HFF-Myc (cell line): ENCODE results near the gene SCNN1A.

Experiments used
- DNase-seq: peaks from one replicate; pipeline ENCODE4 v3.0.0-alpha.2; 2011; ENCODE audit warnings: low read depth; ENCODE audit errors: extremely low read depth
- H3K4me3 ChIP-seq: replicated peaks from 2 replicates; pipeline ENCODE4 v1.5.1; 2011; ENCODE audit warnings: low read depth, mild to moderate bottlenecking, control low read depth, low read length
- CTCF ChIP-seq: IDR thresholded peaks from 2 replicates; pipeline ENCODE4 v1.5.1; 2012; ENCODE audit warnings: mild to moderate bottlenecking, low read depth, low read length, control low read depth; ENCODE audit errors: missing control alignments

The SCNN1A gene

DNA sequence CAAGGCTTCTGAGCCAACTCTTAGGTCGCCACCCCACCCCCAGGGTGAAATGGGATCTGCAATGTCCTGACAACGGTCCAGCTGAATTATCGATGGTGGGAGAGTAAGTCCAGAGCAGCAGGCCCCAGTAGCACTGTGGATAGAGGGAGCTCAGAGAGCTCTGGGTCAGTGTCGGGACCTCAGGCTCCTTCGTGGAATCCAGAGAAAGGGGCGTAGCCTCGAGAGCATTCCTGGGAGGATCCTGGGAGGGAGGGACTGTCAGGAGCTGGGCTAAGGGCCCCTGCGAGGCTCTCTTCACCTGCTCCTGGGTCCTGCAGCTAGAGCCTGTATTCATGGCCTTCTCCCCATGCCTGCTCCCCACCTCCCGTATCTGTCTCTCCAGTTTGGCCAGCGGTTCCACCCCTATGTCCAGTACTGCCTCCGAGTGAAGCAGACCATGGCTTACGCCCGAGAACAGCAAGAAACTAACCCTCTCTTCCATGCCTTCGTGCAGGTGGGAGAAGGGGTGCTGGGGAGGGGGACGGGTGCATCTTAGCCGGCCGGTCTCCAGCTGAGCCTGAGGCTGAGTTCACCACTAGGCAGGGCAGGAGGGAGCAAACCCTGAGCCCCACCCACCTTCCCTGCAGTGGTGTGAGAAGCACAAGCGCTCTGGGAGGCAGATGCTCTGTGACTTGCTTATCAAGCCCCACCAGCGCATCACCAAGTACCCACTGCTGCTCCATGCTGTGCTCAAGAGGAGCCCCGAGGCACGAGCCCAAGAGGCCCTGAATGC lies 58.3 kb downstream of the SCNN1A start:
- no peak overlapping the region for H3K4me3 ChIP-seq
- no peak for TF ChIP-seq CTCF
- no peak for DNase-seq

GRCh38 chr12:6315704-6316597 lies 59.4 kb downstream of the SCNN1A start:
- no peak for DNase-seq
- no peak overlapping the region for H3K4me3 ChIP-seq
- TF ChIP-seq CTCF: no peak

- H3K4me3 ChIP-seq: no peak overlapping the region
- DNase-seq: no peak
- TF ChIP-seq CTCF: no peak
Measured at GRCh38 chr12:6315184-6315583, 60.2 kb downstream of the SCNN1A start.

DNA sequence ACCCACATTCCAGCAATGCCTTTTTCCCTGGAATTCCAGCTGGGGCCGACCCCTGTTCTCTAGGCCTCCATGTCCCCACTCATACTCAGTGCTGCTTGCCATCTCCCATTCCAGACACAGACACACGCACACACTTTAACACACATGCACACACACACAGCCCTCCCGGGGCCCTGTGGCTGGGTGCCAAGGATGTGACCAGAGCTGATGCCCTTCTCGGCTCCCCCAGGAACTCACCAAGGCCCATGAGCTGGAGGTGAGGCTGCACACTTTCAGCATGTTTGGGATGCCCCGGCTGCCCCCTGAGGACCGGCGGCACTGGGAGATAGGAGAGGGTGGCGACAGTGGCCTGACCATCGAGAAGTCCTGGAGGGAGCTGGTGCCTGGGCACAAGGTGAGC lies 60.6 kb downstream of the SCNN1A start:
- no peak for DNase-seq
- no peak overlapping the region for H3K4me3 ChIP-seq
- TF ChIP-seq CTCF: no peak

DNA sequence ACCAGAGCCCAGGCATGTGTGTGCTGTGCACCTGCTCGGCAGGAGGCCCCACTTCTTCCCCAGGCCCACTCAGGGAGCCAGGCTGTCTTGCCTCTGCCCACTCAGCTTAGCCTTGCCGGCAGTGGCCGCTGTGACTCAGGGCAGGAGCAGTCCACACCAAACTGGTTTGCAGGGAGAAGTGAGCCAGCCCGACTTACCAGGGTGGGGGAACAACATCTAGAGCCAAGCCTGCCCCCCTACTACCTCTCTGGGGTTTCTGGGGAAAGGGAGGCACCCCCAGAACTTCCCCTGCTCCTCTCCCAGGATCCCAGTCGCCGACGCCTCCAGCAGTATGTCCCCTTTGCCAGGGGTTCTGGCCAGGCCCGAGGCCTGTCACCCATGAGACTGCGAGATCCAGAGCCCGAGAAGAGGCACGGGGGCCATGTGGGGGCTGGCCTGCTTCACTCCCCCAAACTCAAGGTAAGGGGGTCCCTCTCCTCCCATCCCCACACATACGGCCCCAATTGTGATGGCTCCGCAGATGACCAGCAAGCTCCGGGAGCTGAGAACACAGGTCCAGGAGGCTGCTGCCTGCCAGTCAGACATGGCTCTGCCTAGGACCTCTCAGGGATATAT lies 61.9 kb downstream of the SCNN1A start:
- no peak for DNase-seq
- no peak for TF ChIP-seq CTCF
- H3K4me3 ChIP-seq: no peak overlapping the region

GRCh38 chr12:6312529-6313325 lies 62.6 kb downstream of the SCNN1A start:
- H3K4me3 ChIP-seq: no peak overlapping the region
- TF ChIP-seq CTCF: no peak
- no peak for DNase-seq
